Colonic mucosa (tissue), 4 donors: ENCODE data around the gene ABHD17A. TPM values are rescaled to one million over a fixed set of nuclear protein-coding genes. Genes with fewer than 3 reads are reported as not detected.

Experiments
- DNase-seq: peaks from one replicate; pipeline ENCODE4 v3.0.0-alpha.2; 2020
- H3K27ac ChIP-seq: fragments of 200-600 bp; one replicate; pipeline ENCODE4 v1.8.0; 2021
- H3K27me3 ChIP-seq: fragments of 200-600 bp; one replicate; pipeline ENCODE4 v1.8.0; 2021
- H3K36me3 ChIP-seq: fragments of 200-600 bp; one replicate; pipeline ENCODE4 v1.8.0; 2021
- H3K4me1 ChIP-seq: fragments of 200-600 bp; one replicate; pipeline ENCODE4 v1.8.0; 2021; ENCODE audit warnings: mild to moderate bottlenecking
- H3K4me3 ChIP-seq: fragments of 200-600 bp; one replicate; pipeline ENCODE4 v1.8.0; 2021
- H3K9ac ChIP-seq, 2 donors: one replicate each; pipeline ENCODE4 v1.7.0; 2013; ENCODE audit warnings: control low read depth in 2 of 2, low read depth in 2 of 2, low read length in 2 of 2
- H3K9me3 ChIP-seq: fragments of 200-600 bp; one replicate; pipeline ENCODE4 v1.8.0; 2021
- intact Hi-C: fragments of 100-400 bp; cut with DNase I; formaldehyde crosslinking; loops from one replicate; pipeline ENCODE4 v1.14.1; 2022
- total RNA-seq, 2 donors: library from RNA; stranded (reverse); fragmentation: NEBNext Ultra II Directional in 1 of 2; extraction: Animal tissue kit (Norgen Biotek cat#: 25700) in 1 of 2; gene quantifications; one replicate each; pipeline ENCODE4 v1.2.1, GENCODE V29; 2021
- TF ChIP-seq, protein P1 (sequence below): fragments of 200-600 bp; IDR thresholded peaks from one replicate; pipeline ENCODE4 v1.8.0; 2022; ENCODE audit warnings: antibody characterized with exemption, mild to moderate bottlenecking
- donor health status: healthy.
- donor health status: DM: no; HTN: no; CAD: no.
- donor health status: DM: no; HTN: no; CAD: no.

The ABHD17A gene
- total RNA-seq, 2 donors from 2014 or later, result 53.3 to 78.5 TPM

DNA sequence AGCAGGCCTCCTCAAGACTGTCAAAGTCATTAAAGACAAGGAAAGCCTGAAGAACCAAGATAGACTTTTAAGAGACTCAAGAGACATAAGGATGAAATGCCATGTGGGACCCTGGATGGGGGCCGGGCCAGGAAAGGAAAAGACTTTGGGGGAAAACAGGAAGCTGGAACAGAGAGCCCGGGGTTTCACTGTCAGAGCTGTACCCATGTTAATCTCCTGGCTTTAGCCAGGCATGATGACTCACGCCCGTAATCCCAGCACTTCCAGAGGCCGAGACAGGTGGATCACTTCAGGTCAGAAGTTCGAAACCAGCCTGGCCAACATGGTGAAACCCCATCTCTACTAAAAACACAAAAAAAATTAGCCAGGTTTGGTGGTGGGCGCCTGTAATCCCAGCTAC lies 16.3 kb downstream of the ABHD17A start:
- H3K9me3 ChIP-seq, result no peaks in the 10 kb centered on the region
- TF ChIP-seq, protein P1, sequence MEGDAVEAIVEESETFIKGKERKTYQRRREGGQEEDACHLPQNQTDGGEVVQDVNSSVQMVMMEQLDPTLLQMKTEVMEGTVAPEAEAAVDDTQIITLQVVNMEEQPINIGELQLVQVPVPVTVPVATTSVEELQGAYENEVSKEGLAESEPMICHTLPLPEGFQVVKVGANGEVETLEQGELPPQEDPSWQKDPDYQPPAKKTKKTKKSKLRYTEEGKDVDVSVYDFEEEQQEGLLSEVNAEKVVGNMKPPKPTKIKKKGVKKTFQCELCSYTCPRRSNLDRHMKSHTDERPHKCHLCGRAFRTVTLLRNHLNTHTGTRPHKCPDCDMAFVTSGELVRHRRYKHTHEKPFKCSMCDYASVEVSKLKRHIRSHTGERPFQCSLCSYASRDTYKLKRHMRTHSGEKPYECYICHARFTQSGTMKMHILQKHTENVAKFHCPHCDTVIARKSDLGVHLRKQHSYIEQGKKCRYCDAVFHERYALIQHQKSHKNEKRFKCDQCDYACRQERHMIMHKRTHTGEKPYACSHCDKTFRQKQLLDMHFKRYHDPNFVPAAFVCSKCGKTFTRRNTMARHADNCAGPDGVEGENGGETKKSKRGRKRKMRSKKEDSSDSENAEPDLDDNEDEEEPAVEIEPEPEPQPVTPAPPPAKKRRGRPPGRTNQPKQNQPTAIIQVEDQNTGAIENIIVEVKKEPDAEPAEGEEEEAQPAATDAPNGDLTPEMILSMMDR, result no peak
- no peak overlapping the region for H3K9ac ChIP-seq
- H3K27ac ChIP-seq, result no peak overlapping the region
- no peaks in the 10 kb centered on the region for H3K36me3 ChIP-seq
- no peak overlapping the region for H3K4me3 ChIP-seq
- peaks cover 3% of the 10 kb centered on the region for H3K4me1 ChIP-seq
- no peaks in the 10 kb centered on the region for H3K27me3 ChIP-seq
- intact Hi-C loops, result no loop called here
- no peak for DNase-seq

DNA sequence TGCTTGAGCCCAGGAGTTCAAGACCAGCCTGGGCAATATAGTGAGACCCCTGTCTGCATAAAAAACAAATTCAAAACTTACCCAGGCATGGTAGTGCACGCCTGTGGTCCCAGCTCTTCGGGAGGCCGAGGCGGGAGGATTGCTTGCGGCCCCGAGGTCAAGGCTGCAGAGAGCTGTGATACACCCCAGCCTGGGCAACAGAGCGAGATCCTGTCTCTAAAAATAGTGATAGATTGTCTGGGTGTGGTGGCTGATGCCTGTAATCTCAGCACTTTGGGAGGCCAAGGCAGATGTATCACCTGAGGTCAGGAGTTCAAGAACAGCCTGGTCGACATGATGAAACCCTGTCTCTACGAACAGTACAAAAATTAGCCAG lies 18.0 kb downstream of the ABHD17A start:
- Histone ChIP-seq H3K36me3 (no peaks in the 10 kb centered on the region), H3K4me3 (no peak overlapping the region), H3K9ac (no peak overlapping the region), H3K9me3 (no peaks in the 10 kb centered on the region), H3K27ac (no peak overlapping the region), H3K4me1 (no peaks in the 10 kb centered on the region), H3K27me3 (no peaks in the 10 kb centered on the region)
- intact Hi-C loops, result no loop called here
- TF ChIP-seq, protein P1, result no peak
- no peak for DNase-seq

DNA sequence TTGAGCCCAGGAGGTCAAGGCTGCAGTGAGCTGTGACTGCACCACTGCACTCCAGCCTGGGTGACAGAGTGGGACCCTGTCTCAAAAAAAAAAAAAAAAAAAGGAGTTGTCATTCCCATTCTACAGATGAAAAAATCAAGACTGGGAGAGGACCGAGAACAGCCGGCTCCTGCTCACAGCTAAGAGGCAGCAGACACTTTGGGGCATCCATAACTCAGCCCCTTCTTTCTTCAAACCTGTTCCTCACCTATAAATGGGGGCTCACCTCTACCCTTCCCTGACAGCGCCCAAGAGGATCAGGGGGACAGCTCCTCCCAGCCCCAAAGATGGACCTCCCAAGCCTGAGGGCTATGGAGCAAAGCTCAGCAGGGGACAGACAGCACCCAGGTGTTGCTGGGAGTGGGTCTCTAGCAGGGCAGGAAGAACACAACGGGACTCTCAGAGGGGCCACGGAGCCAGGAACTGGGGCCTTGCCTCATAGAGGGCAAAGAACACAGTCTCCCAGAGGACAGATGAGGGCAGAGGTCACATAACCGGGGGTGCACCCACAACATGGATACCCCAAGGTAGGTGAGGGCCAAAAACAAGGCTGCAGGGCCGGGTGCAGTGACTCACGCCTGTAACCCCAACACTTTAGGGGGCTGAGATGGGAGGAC lies 18.5 kb downstream of the ABHD17A start:
- no peaks in the 10 kb centered on the region for H3K9me3 ChIP-seq
- no peak overlapping the region for H3K27ac ChIP-seq
- no peak overlapping the region for H3K9ac ChIP-seq
- H3K36me3 ChIP-seq, result no peaks in the 10 kb centered on the region
- H3K27me3 ChIP-seq, result no peaks in the 10 kb centered on the region
- TF ChIP-seq, protein P1, result no peak
- H3K4me1 ChIP-seq, result peaks cover 2% of the 10 kb centered on the region
- intact Hi-C loops, result no loop called here
- no peak for DNase-seq
- H3K4me3 ChIP-seq, result no peak overlapping the region

DNA sequence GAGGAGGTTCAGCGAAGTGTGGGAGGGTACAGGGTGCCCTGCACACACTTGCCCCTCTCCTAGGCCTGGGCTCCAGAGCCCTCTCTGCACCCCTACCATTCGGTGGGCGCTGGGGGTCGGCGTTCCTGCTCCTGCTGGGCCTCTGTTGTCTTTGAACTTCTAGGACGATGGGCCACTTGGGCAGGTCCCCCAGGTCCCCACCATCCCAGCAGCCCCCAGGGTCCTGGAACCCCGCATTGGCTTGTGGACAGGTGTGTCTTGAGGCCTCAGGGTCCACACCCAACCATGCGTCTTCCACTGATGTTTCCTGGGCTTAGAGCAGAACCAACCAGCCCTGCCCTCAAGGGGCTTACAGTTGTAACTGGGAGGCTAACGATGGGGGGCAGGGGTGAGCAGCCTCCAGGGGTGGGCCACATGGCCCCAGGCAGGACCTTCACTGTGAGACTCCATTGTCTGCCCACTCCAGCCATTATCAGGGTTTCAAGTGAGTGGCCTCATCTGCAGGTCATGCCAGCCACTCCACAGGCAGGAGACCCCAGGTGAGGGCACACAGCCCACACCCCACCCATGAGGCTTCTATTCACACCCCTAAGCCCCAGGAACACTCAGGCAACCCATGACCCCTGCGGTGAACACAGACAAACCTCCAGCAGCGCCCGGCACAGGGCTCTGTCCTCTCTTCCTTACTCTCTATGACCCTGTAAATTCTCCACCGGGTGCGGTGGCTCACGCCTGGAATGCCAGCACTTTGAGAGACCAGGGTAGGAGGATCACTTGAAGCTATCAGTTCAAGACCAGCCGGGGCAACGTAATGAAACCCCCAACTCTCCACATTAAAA lies 19.9 kb downstream of the ABHD17A start:
- Histone ChIP-seq H3K9ac (peak overlapping the region; percentile 53 to 54), H3K4me1 (peaks cover 13% of the 10 kb centered on the region), H3K9me3 (no peaks in the 10 kb centered on the region), H3K4me3 (peak overlapping the region; percentile 72), H3K27me3 (no peaks in the 10 kb centered on the region), H3K36me3 (no peaks in the 10 kb centered on the region), H3K27ac (peak overlapping the region; percentile 91)
- TF ChIP-seq, protein P1, result no peak
- intact Hi-C loops, result no loop called here
- DNase-seq, result no peak

DNA sequence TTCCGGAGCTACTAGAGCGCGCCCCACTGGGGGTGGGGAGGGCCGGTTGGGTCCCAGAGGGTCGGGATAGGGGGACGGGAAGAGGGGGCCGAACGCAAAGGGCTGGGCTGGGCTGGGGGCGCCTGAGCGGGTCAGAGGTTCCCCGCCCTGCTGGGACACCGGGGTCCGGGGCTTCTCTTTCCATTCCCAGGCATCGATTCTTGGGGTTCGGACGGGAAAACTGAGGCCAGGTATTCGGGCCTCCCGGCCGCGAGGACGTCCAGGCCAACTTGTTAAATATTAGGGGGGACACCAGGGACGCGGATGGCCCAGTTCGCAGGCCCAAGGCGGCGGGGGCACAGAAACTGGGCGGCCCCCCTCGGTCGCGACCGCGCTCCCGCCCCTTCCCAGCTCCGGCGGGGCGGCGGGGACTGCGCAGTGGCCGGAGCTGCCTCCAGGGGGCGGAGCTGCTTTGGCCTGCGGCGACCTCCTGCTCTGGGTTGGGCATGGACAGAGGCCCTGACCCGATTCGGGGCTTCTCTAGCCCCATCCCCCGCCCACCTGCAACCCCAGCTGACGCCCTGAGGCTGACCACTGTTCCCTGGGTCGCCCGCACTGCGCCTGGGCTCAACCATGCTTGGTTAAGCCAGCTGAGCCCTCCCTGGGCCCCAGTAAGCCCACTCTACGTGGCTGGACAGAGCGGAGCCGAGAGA lies 20.7 kb downstream of the ABHD17A start:
- Histone ChIP-seq H3K4me3 (peak overlapping the region; percentile 72), H3K36me3 (no peaks in the 10 kb centered on the region), H3K4me1 (peaks cover 21% of the 10 kb centered on the region), H3K27me3 (no peaks in the 10 kb centered on the region), H3K27ac (peak overlapping the region; percentile 91), H3K9me3 (no peaks in the 10 kb centered on the region), H3K9ac (peak overlapping the region; percentile 53 to 54)
- intact Hi-C loops, result no loop called here
- TF ChIP-seq, protein P1, result peak; percentile 90
- peak; percentile 75 for DNase-seq
